ENCODE data around the gene RPIA.
"Not testable (repeated sequence)": the region's sequence is repeated elsewhere in the genome, so short reads cannot be mapped to it uniquely, and the experiment has no call there.

The RPIA gene

GRCh38 chr2:88735853-88736252 lies 44.4 kb downstream of the RPIA start:
- no peak for DNase-seq (ENCODE audit: low spot score)

GRCh38 chr2:88736437-88736836 lies 45.0 kb downstream of the RPIA start:
- no peak for DNase-seq (ENCODE audit: low spot score)

GRCh38 chr2:88737385-88737784 lies 45.9 kb downstream of the RPIA start:
- no peak for DNase-seq (ENCODE audit: low spot score)

- DNase-seq (ENCODE audit: low spot score), result no peak
Observed at GRCh38 chr2:88738271-88738670, 46.8 kb downstream of the RPIA start.

- DNase-seq (ENCODE audit: low spot score), result peak; percentile 82
Observed at GRCh38 chr2:88739985-88740600, 48.6 kb downstream of the RPIA start.

- DNase-seq (ENCODE audit: low spot score), result no peak
Observed at GRCh38 chr2:88746929-88747490, 55.5 kb downstream of the RPIA start.

GRCh38 chr2:88747990-88748389 lies 56.5 kb downstream of the RPIA start:
- no peak for DNase-seq (ENCODE audit: low spot score)

- DNase-seq (ENCODE audit: low spot score), result peak; percentile 38
Observed at GRCh38 chr2:88751768-88752167, 60.3 kb downstream of the RPIA start.

- peak; percentile 81 for DNase-seq (ENCODE audit: low spot score)
Observed at GRCh38 chr2:88753833-88754584, 62.5 kb downstream of the RPIA start.

- DNase-seq (ENCODE audit: low spot score), result peak; percentile 38
Observed at GRCh38 chr2:88754585-88755320, 63.3 kb downstream of the RPIA start.

GRCh38 chr2:88755836-88756235 lies 64.4 kb downstream of the RPIA start:
- no peak for DNase-seq (ENCODE audit: low spot score)

GRCh38 chr2:88757025-88757424 lies 65.6 kb downstream of the RPIA start:
- no peak for DNase-seq (ENCODE audit: low spot score)

GRCh38 chr2:88758702-88759101 lies 67.2 kb downstream of the RPIA start:
- DNase-seq (ENCODE audit: low spot score), result not testable (repeated sequence)

- no peak for DNase-seq (ENCODE audit: low spot score)
Observed at GRCh38 chr2:88760819-88761598, 69.5 kb downstream of the RPIA start.

GRCh38 chr2:88764141-88764849 lies 72.8 kb downstream of the RPIA start:
- DNase-seq (ENCODE audit: low spot score), result no peak

GRCh38 chr2:88764850-88765153 lies 73.3 kb downstream of the RPIA start:
- DNase-seq (ENCODE audit: low spot score), result no peak

- peak; percentile 52 for DNase-seq (ENCODE audit: low spot score)
Observed at GRCh38 chr2:88765154-88765888, 73.8 kb downstream of the RPIA start.

GRCh38 chr2:88765889-88766481 lies 74.5 kb downstream of the RPIA start:
- DNase-seq (ENCODE audit: low spot score), result not testable (repeated sequence)

- DNase-seq (ENCODE audit: low spot score), result no peak
Observed at GRCh38 chr2:88770016-88770415, 78.5 kb downstream of the RPIA start.

All from germinal center (tissue), 1 donor.